Neural cell (in vitro differentiated cells): ENCODE data around the gene ANGPTL8.

ENCODE experiments used
- CTCF ChIP-seq: fragments of 450-650 bp; IDR thresholded peaks from 2 replicates; pipeline ENCODE4 v1.5.1; 2014; ENCODE audit warnings: antibody characterized with exemption, mild to moderate bottlenecking, moderate library complexity; ENCODE audit not compliant: poor library complexity, severe bottlenecking
- EP300 ChIP-seq: fragments of 450-650 bp; conservative IDR thresholded peaks from 2 replicates; pipeline ENCODE4 v1.6.1; 2014; ENCODE audit warnings: antibody characterized with exemption, mild to moderate bottlenecking, moderate library complexity; ENCODE audit not compliant: poor library complexity, severe bottlenecking
- EZH2 ChIP-seq: fragments of 200-600, 300-800 bp; shearing (Covaris generic), sonication (generic); IDR thresholded peaks from 2 replicates; pipeline ENCODE4 v1.6.1; 2014; ENCODE audit warnings: antibody characterized with exemption, low read length, borderline replicate concordance, mild to moderate bottlenecking; ENCODE audit not compliant: insufficient read depth, poor library complexity, severe bottlenecking
- POLR2AphosphoS5 ChIP-seq: IDR thresholded peaks from 2 replicates; pipeline ENCODE4 v1.6.1; 2012
- RAD21 ChIP-seq: fragments of 450-650 bp; conservative IDR thresholded peaks from 2 replicates; pipeline ENCODE4 v1.6.1; 2014; ENCODE audit warnings: antibody characterized with exemption, mild to moderate bottlenecking, moderate library complexity
- REST ChIP-seq: IDR thresholded peaks from 2 replicates; pipeline ENCODE4 v1.6.1; 2012; ENCODE audit warnings: borderline replicate concordance
- TAF1 ChIP-seq: IDR thresholded peaks from 2 replicates; pipeline ENCODE4 v1.6.1; 2012; ENCODE audit warnings: low read depth

GRCh38 chr19:11198769-11199424 lies 40.5 kb upstream of the ANGPTL8 start:
- TF ChIP-seq REST (no peak), CTCF (no peak), POLR2AphosphoS5 (no peak), TAF1 (no peak), EZH2 (no peak), RAD21 (no peak), EP300 (no peak)
